Activated CD4-positive, alpha-beta T cell treated with anti-CD3 and anti-CD28 coated beads for 24 hours (primary cell): ENCODE results near the gene RXFP4.

ENCODE experiments used
- DNase-seq, 2 donors: peaks; one replicate each; pipeline ENCODE4 v3.0.0-alpha.2; 2020; ENCODE audit warnings: low read depth in 2 of 2

Gene RXFP4

DNA sequence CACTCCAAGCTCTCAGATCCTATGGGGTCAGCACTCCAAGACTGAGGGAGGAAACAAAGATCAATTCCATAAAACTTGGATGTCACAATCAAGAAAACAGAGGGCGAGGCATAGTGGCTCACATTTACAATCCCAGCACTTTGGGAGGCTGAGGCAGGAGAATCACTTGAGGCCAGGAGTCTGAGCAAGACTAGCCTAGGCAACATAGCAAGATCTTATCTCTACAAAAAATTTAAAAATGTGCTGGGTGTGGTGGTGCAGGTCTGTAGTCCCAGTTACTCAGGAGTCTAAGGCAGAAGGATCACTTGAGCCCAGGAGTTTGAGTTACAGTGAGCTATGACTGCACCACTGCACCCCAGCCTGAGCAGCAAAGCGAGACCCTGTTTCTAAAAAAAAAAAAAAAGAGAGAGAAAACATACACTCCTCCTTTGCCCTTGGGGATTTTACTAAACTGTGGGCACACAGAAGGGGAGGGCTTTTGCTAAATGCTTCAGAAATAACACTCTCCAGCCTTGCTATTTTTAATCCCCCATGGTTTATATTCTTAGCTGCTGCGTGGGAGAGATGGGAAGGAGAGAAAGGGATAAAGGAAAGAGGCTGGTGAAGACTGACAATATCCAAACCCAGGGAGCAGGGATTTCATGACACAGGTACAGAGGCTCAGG lies 18.8 kb downstream of the RXFP4 start:
- no peak for DNase-seq

- no peak for DNase-seq
Measured at GRCh38 chr1:155961937-155962336, 20.5 kb downstream of the RXFP4 start.

DNA sequence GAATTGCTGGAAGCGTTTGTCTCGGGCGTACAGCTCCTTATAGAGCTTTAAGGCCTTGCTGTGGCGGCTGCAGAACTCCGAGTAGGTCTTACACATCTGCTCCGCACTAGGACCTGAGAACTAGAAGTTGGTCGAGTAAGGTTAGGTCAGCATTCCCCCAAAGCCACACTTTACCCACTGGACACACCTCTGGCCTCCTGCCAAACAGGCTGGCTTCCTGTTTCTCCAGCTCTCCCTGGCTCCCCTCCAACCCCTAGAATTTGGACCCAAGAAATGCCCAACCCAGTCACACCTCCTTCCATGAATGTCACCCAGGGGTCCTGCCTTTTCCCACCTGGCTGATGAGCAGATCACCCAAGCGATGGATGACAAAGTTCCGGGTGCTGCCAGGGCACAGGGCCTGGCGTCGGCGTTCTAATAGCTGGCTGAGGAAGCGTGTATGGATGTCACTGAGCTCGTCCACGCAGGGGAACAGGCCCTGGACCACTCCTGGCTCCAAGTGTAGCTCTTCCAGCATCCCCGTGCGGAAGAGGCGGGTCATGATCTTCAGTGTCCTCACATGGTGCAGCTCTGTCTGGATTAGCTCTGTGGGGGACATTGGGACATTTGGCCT lies 21.3 kb downstream of the RXFP4 start:
- DNase-seq, result no peak

- no peak for DNase-seq
Measured at GRCh38 chr1:155964193-155964592, 22.8 kb downstream of the RXFP4 start.

DNA sequence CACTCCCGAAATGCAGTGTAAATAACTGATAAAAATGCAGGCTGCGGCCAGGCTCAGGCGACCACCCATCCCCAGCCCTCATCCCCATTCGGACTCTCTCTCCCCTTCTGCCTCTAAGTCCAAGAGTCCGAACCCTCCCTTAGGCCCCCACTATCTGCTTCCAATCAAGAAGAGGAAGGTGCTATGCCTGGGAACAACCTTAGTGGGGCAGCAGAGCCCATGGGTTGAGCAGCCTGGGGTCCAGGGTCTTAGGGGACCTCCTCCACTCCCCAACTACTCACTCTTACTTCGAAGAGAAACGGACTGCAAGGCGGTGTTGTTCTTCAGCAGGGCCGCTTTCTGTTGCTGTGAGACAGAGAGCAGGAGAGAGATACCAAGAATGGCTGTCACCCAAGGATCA lies 24.7 kb downstream of the RXFP4 start:
- no peak for DNase-seq

DNA sequence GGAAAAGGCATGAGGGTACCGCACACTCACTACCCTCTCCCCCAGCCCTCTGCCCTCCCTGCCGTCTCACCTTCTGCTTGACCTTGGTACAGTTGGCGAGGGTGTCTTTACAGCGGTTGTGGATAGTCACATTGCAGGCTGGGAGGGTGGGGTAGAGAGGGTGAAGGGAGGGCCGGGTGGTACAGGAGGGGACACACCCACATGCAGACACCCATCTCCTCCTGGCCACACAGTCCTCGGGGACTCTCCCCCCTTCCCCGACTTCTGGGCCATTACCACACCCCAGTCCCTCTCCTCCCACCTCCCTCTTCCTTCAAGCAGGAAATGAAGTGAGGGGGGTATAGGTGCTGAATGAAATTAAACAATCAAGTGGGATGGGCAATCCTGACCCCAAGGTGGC lies 25.3 kb downstream of the RXFP4 start:
- DNase-seq, result no peak

DNA sequence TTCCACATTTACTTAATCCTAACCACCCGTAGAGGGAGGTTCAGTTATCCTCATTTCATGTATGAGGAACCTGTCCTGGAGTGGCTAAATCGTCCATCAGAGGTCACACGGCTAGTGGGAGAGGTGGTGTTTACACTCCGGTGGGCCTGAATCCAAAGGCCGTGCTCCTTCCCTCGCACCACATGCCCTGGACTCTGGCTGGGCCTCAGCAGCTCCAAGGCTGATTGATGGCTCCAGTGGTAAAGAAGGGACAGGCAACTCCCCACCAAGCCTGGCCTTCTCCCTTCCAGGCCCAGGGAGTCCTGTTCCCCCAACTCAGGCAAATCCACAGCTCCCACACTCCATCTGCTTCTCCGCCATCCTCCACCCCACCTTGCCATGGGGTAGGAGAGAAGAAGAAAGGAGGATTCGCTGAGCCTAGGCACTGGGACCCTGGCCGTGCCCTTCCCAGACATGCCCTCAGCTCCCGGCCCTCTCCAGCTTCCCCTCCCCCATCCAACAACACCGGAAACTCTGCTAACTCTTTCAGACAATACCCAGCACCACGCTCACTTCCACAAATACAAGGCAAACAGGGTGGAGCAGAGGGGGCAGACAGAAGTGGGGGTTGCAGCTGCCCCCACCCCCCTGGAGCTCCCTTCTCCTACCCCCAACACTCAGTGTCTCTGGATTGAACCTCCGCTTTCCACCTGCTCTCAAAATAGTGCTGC lies 26.1 kb downstream of the RXFP4 start:
- no peak for DNase-seq

DNA sequence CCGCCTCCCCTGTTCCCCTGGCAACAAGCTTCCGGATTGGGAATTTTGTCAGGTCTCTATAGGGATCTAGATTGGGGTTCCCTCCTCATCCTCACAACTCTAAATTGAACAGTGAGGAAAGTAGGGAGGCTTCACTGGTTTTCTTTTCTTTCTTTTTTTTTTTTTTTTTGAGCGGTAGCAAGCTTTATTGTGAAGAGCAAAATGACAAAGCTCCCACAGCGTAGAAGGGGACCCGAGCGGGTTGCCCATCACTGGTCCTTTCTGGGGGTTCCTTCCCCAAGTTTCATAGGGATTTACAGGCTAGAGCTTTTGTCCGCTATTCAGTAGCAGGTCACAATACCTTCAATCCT lies 26.6 kb downstream of the RXFP4 start:
- no peak for DNase-seq

- DNase-seq, result no peak
Measured at GRCh38 chr1:155968670-155969069, 27.2 kb downstream of the RXFP4 start.

DNA sequence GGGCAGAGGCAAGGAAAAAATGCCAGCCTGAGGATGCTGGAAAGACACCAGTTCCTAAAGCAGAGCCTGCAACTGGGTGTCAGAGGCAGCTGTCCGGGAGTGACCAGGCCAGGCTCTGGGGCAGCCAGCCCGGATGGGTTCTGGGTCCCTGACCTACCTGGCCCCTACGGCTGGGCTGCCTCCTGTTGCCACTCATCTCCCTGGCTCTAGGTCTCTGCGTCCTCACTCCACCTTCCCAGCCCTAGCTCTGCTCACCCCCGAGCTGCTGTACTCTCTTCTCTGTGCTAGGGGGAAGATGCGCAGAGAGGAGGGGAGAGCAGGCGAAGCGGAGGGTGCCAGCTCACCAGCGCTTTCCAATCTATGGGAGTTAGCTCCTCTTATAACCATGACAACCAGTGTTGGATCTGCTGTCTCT lies 27.9 kb downstream of the RXFP4 start:
- no peak for DNase-seq

DNA sequence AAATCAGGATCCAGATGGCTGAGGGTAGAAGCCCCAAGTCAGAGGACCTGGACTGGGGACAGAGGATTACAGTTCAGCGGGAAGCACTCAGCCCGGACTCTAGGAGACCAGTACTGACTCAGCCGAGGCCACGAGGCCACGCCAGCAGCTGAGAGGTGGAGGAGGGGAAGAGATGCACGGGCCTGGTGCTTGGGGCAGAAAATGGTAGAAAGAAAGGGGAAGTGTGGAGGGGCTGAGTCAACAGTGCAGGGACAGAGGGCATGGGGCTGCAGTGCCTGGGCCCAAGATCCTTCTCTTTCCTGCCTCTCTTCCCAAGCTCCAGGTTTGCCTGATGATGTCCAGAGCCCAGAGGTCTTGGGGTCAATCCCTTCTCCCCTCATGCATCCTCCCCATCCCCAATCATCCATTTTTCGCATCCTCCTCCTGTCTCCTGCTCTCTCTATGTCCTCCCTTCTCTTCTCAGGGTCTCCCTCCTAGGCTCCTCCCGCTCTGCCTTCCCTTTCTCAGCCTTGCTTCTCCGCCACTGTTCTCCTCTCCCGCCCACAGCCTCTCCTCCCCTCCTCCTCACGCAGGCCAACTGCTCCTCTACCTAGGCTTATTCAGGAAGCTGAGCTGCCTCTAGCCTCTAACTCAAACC lies 29.2 kb downstream of the RXFP4 start:
- no peak for DNase-seq

- no peak for DNase-seq
Measured at GRCh38 chr1:155971910-155972809, 30.7 kb downstream of the RXFP4 start.

- DNase-seq, result no peak
Measured at GRCh38 chr1:155973723-155974122, 32.3 kb downstream of the RXFP4 start.

DNA sequence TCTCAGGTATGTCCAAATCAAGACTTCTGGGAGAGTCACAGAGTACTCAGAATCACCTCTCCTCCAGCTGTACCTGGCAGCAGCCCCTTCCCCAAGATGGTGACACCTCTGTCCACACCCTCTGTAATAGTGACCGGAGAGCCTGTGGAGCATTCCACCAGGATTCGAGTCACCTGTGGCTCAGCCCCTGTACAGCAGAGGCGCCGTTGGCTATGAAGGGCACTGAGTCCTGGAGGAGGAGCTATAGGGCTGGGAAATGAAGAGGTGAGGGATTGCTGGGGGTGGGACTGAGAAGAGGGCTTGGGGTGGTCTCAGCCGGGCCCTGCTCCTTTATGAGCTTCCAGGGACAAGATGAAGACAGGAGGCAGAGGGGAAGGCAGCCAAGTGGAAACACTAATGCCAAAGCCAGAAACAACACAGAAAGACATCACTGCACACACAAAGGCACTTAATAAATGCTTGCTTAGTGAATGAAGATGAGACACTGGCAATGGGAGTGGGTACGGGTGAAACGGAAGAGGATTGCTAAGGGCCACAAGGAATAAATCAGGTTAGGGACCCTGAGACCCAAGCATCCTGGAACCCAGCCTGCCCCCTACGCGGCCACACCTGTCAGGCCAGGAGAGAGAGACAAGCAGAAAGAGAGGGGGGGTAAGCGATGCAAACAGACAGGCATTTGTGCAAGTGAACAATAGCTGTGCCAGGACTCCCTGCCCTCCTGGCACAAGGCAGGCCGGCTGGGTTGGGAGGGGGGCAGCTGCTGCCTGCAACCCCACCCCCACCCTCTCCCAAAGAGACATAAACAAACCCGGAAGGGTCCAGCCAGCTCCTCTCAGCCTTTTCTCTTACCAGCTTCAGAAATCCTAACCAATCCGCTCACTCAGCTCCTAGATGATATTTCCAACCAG lies 33.0 kb downstream of the RXFP4 start:
- no peak for DNase-seq

DNA sequence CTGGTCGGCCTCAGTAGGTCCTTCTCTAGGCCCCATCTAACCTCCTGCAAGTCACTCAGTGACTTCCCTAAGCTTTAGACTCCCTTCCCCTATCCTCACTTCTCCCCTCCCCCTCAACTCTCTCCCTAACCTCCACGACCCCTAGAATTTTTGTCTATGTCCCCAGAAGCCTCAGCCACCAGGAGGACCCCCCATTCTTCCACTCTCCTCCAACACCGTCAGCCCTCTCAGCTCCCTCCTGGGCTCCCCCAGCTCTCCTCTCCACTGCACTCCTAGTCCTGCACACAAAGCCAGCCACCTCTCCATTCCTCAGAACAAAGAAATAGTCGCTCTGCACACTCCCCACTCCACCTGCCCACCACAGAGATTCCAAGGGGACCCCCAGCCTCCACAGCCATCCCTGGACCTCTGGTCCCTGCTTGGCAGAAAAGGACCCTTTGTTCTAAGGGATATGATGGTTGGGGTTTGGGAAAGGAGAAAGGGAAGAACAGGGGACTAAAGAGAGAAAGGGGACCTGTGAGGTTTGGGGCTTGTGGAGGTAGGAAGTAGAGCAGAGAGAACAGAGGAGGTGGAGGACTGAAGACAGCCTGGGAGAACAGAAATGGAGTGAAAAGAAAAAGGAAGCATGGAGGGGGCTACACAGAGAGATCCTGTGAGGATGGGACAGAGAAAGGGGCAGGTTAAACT lies 34.1 kb downstream of the RXFP4 start:
- DNase-seq, result no peak

- DNase-seq, result peak; percentile 48 to 50
Measured at GRCh38 chr1:155976062-155976912, 34.8 kb downstream of the RXFP4 start.

DNA sequence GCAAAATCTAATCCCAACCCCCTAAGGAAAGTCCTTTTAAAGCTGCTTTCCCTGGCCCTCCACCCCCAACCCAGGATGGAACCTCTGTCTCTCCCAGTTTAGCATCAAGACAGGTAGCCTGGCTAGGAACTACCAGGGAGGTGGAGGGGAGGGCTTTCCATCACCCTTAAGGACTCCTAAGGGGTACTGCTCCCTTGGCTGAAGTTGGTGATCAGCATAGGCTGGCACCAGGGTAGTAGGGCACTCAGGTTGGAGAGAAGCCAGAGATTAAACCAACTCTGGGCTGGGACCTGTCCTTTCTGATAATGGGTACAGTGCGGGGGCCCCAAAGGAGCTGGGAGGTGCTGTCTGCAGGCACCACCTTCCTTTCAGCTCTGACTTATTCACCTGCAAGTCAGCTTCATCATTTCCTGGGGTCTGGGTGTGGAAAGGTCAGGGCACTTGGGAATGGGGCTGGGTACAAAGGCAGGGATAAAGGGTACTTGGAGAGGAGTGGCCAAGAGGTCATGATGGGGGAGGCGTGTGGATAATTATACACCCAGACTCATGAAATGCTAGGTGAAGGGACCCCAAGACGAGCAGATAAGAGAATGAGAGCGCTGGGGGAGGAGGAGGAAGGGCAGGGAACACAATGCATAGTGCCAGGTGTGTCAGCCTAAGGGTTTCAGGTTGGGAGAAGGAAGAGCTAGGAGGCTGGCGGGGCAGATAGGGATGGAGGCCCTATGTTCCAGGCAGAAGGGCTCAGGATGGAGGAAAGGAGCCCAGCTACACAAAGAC lies 35.7 kb downstream of the RXFP4 start:
- DNase-seq, result no peak

DNA sequence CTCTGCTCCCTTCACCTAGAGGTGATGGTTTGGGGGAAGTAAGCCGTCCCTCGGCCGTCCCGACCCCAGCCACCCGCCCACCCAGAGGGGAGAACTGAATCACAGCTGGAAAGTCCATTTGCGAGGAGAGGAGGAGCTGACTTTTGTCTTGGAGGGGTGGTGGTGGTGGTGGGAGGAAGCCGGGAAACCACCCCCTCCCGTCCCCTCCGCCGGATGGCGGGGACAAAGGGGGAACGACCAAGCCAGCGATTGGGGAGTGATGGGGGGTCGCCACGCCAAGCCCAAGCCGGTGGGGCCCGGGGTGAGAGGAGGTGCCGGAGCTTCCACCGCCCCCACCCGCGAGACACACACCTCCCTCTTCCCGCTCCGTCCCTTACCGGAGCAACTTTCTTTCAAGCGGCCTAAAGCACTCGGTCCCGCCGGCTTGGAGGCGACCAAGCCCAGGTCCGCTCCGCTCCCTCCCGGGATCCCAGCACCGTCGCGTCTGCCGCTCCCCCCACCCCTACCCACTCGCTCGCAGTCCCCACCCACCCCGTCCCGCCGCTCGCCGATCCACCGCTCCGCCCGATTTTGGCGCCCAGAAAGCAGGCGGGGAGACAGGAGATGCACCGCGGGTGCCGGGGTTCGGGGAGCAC lies 36.4 kb downstream of the RXFP4 start:
- DNase-seq, result peak; percentile 58 to 65
